Body of pancreas (tissue), 4 donors: Measurements from ENCODE around the gene TSGA10IP. TPM values are rescaled to one million over a fixed set of nuclear protein-coding genes. Genes with fewer than 3 reads are reported as not detected.

Experiments
- ATAC-seq: fragments of 150-250 bp; one replicate; pipeline ENCODE4 v1.9.1; 2016
- DNase-seq, 4 donors: peaks; one replicate each; pipeline ENCODE4 v3.0.0-alpha.2; 2019
- H3K27ac ChIP-seq, 4 donors: fragments of 200-600 bp; sonication (generic); 1 replicate in 3 of 4; 2 replicates in 1 of 4; pipeline versions ENCODE4 v1.5.1 to v1.6.1; 2016 to 2019; ENCODE audit warnings: mild to moderate bottlenecking in 1 of 4, mixed read lengths in 1 of 4, moderate library complexity in 1 of 4
- H3K27me3 ChIP-seq, 2 donors: fragments of 200-600 bp; sonication (generic); one replicate each; pipeline ENCODE4 v1.6.0; 2016; ENCODE audit warnings: mild to moderate bottlenecking in 1 of 2
- H3K36me3 ChIP-seq, 2 donors: fragments of 200-600 bp; sonication (generic); replicated peaks in 1 of 2; 2 replicates each; pipeline ENCODE4 v1.5.1; 2016; ENCODE audit warnings: low read depth in 2 of 2; ENCODE audit not compliant: insufficient read depth in 1 of 2
- H3K4me1 ChIP-seq: fragments of 200-600 bp; sonication (generic); one replicate; pipeline ENCODE4 v1.6.0; 2016
- H3K4me3 ChIP-seq, 2 donors: fragments of 200-600 bp; sonication (generic); 1 replicate in 1 of 2; 2 replicates in 1 of 2; pipeline ENCODE4 v1.5.1; 2016 to 2019
- H3K9me3 ChIP-seq, 3 donors: fragments of 200-600 bp; sonication (generic); 1 replicate in 2 of 3; 2 replicates in 1 of 3; pipeline ENCODE4 v1.5.1; 2016
- POLR2A ChIP-seq, 3 donors: fragments of 450-650 bp; IDR thresholded peaks; one replicate each; pipeline ENCODE4 v1.6.1; 2016; ENCODE audit warnings: antibody characterized with exemption in 3 of 3, mild to moderate bottlenecking in 2 of 3
- WGBS, 2 donors: methylation state at CpG; one replicate each; pipeline ENCODE4 v1.1.5; 2017; 5-methylcytosine and 5-hydroxymethylcytosine counted together
- intact Hi-C: fragments of 100-400 bp; cut with DNase I; formaldehyde crosslinking; loops from one replicate; pipeline ENCODE4 v1.15.1; 2023
- total RNA-seq, 2 donors: library from RNA; depleted of rRNA; stranded (reverse); fragments of >200 nt; gene quantifications; one replicate each; pipeline ENCODE4 v1.1.0, GENCODE V29; 2016
- TF ChIP-seq, protein P1 (sequence below), 7 experiments: fragments of 450-650 bp in 4 of 7; fragments of 200-600 bp in 3 of 7; sonication (generic) in 3 of 7; IDR thresholded peaks; one replicate each; pipeline ENCODE4 v1.5.1; 2016 to 2019; ENCODE audit warnings: antibody characterized with exemption in 7 of 7

TSGA10IP gene
- total RNA-seq, 2 donors from 2014 or later, result not detected

DNA sequence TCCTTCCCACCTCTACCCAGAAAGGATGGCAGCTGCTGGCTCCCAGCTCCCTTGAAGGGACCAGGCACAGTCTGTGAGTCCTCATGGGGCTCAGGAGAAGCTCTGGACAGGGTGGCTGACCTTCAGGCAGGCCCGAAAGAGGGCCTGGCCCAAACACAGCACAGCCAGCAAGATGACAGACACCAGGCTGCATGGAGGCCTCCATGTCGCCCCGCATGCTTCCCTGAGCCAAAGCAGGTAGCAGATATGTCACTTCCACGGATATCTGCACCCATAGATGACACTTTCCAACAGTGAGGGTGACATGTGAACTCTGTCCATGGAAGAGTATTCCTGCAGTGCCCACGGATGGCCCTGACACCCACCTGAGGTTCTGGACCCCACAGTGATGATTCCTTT lies 38.3 kb downstream of the TSGA10IP start:
- no peaks in the 10 kb centered on the region for H3K27me3 ChIP-seq

DNA sequence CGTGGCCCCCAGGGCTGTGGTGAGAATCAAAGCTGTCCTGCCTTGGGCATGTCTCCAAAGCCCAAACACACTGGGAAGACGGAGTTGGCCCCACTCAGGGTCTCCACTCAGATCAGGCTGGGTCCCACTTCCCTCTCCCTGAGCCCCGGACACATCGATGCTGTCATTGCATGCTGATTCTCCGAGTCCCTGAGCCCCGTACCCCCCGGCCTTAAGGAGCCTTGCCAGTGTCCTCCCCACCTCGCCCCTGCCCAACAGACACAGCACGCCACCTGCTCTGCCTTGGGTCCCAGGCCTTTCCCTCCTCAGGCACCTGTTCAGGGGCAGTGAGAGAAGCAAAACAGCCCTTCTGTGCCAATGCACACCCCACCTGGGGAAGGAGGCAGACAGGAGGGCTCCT lies 42.1 kb downstream of the TSGA10IP start:
- no peaks in the 10 kb centered on the region for H3K27me3 ChIP-seq
- H3K4me3 ChIP-seq, result no peak overlapping the region
- no peaks in the 10 kb centered on the region for H3K36me3 ChIP-seq
- ATAC-seq (no peak), DNase-seq (no peak)
- WGBS, 2 donors, result 46 to 70% methylated on average over 8 to 9 of the region's 9 CpGs
- H3K4me1 ChIP-seq, result peaks cover 5% of the 10 kb centered on the region
- no peak overlapping the region for H3K27ac ChIP-seq
- intact Hi-C loops, result no loop called here
- no peaks in the 10 kb centered on the region for H3K9me3 ChIP-seq
- no peak for TF ChIP-seq POLR2A (IDR thresholded peaks at IDR 0.05)
- TF ChIP-seq, protein P1, sequence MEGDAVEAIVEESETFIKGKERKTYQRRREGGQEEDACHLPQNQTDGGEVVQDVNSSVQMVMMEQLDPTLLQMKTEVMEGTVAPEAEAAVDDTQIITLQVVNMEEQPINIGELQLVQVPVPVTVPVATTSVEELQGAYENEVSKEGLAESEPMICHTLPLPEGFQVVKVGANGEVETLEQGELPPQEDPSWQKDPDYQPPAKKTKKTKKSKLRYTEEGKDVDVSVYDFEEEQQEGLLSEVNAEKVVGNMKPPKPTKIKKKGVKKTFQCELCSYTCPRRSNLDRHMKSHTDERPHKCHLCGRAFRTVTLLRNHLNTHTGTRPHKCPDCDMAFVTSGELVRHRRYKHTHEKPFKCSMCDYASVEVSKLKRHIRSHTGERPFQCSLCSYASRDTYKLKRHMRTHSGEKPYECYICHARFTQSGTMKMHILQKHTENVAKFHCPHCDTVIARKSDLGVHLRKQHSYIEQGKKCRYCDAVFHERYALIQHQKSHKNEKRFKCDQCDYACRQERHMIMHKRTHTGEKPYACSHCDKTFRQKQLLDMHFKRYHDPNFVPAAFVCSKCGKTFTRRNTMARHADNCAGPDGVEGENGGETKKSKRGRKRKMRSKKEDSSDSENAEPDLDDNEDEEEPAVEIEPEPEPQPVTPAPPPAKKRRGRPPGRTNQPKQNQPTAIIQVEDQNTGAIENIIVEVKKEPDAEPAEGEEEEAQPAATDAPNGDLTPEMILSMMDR (IDR thresholded peaks at IDR 0.05), result no peak

More for the DNA sequence above, 38.3 kb downstream of the TSGA10IP start:
- DNase-seq (no peak), ATAC-seq (no peak)
- Histone ChIP-seq H3K27ac (peak overlapping the region in 1 of 4 donors; percentile 9), H3K9me3 (no peaks in the 10 kb centered on the region), H3K36me3 (no peaks in the 10 kb centered on the region), H3K4me3 (no peak overlapping the region), H3K4me1 (no peaks in the 10 kb centered on the region)
- intact Hi-C loops, result loop anchor here (5.0 kb wide), 1 partner anchor 101 kb away; no protein-coding TSS in a partner anchor
- WGBS, 2 donors, result 75% methylated on average over 5 of the region's 5 CpGs; no CpG with 5 or more reads in 1 of the 2 donors
- TF ChIP-seq, protein P1 (IDR thresholded peaks at IDR 0.05), result no peak
- TF ChIP-seq POLR2A (IDR thresholded peaks at IDR 0.05), result no peak

DNA sequence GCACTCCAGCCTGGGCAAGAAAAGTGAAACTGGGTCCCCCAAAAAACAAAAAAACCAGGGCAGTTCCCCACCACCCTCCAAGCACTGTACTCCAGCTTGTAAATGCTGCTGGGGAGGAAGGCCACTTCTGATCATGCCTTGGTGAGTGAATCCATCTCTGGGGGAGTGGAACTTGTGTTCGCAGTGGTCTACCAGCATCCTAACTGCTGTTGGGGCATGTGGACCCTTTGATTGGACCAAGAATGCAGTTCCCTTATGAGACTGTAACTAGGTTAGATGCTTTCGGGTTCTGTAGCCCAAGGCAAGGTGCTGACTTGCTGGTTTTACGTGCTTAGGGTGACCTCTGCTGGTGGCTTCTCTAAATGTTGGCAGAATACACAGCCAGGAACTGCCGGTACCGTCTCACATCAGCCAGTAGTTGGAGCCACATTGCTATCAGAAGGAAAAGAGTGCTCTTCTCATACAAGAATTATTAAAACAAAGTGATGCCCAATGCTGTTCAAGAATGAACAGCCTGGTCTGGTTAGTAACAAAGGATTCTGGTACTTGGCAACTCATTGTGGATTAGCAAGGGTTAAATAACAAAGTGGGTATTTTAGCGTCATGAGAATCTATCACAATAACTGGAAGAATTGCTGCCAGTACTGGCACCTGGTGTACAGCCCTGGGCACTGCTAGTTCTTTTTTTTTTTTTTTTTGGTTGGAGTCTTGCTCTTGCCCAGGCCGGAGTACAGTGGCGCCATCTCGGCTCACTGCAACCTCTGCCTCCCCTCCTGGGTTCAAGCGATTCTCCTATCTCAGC lies 43.7 kb downstream of the TSGA10IP start:
- DNase-seq, result peak; percentile 94 to 97 (median 95)
- Histone ChIP-seq H3K9me3 (no peaks in the 10 kb centered on the region), H3K4me1 (peaks cover 5% of the 10 kb centered on the region), H3K27ac (peak overlapping the region in 2 of 4 donors; percentile 27 to 36), H3K36me3 (no peaks in the 10 kb centered on the region), H3K4me3 (no peak overlapping the region), H3K27me3 (no peaks in the 10 kb centered on the region)
- WGBS, 2 donors, result 10% methylated on average over 8 to 10 of the region's 10 CpGs
- TF ChIP-seq, protein P1 (IDR thresholded peaks at IDR 0.05), result peak; percentile 86 to 100 (median 99)
- TF ChIP-seq POLR2A (IDR thresholded peaks at IDR 0.05), result no peak
- peak; percentile 99 for ATAC-seq
- intact Hi-C loops, result no loop called here

DNA sequence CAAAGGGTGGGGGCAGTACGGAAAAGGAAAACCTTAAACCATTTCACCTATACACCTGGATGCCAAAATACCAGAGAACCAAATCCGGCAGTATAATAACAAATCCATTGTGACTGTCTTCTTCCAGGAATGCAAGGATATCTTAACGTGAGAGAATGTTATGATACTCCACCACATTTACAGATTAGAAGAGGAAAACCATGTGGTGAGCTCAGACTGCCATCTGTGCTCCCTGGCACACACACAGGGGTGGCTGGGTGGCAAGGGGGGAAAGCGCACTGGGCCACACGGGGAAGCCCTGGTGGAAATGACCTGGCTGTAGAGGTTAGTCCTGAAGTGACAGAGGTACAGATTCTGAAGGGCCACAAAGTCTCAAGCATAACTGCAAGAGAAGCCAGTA lies 46.8 kb downstream of the TSGA10IP start:
- WGBS, 2 donors, result 67 to 75% methylated on average over 5 of the region's 5 CpGs
- TF ChIP-seq, protein P1 (IDR thresholded peaks at IDR 0.05), result no peak
- TF ChIP-seq POLR2A (IDR thresholded peaks at IDR 0.05), result no peak
- H3K27ac ChIP-seq, result no peak overlapping the region
- DNase-seq (no peak), ATAC-seq (no peak)
- no peaks in the 10 kb centered on the region for H3K9me3 ChIP-seq
- no peak overlapping the region for H3K4me3 ChIP-seq
- H3K4me1 ChIP-seq, result peaks cover 5% of the 10 kb centered on the region
- H3K27me3 ChIP-seq, result no peaks in the 10 kb centered on the region
- H3K36me3 ChIP-seq, result no peaks in the 10 kb centered on the region
- intact Hi-C loops, result loop anchor here (5.0 kb wide), 1 partner anchor 290 kb away; no protein-coding TSS in a partner anchor
